Subcutaneous adipose tissue (tissue), 4 donors: Measurements from ENCODE around the gene TOB1. TPM values are rescaled to one million over a fixed set of nuclear protein-coding genes. Genes with fewer than 3 reads are reported as not detected.

ENCODE experiments used
- CTCF ChIP-seq: fragments of 450-650 bp; IDR thresholded peaks from one replicate; pipeline ENCODE4 v1.5.1; 2016; ENCODE audit warnings: low read depth, mild to moderate bottlenecking, control low read depth, antibody characterized with exemption, moderate library complexity
- total RNA-seq, 4 donors: library from RNA; depleted of rRNA; stranded (reverse); fragments of >200 nt; gene quantifications; one replicate each; pipeline ENCODE4 v1.1.0, GENCODE V29; 2016

The TOB1 gene
- total RNA-seq, 4 donors from 2014 or later, result 19.5 to 67.2 (median 24.5) TPM

GRCh38 chr17:50908860-50909764 lies 43.0 kb upstream of the TOB1 start:
- no peak for TF ChIP-seq CTCF

- no peak for TF ChIP-seq CTCF
These were observed 42.1 kb upstream of the TOB1 start for GRCh38 chr17:50908140-50908859.

- no peak for TF ChIP-seq CTCF
These were observed 40.3 kb upstream of the TOB1 start for GRCh38 chr17:50906443-50906842.

- no peak for TF ChIP-seq CTCF
These were observed 39.3 kb upstream of the TOB1 start for GRCh38 chr17:50905460-50905803.

GRCh38 chr17:50904518-50905459 lies 38.6 kb upstream of the TOB1 start:
- no peak for TF ChIP-seq CTCF

GRCh38 chr17:50903604-50904517 lies 37.7 kb upstream of the TOB1 start:
- TF ChIP-seq CTCF, result no peak
